M059J (cell line): ENCODE data around the gene B3GAT1. TPM values are rescaled to one million over a fixed set of nuclear protein-coding genes. Genes with fewer than 3 reads are reported as not detected.
"Not testable (repeated sequence)": the region's sequence is repeated elsewhere in the genome, so short reads cannot be mapped to it uniquely, and the experiment has no call there.

Experiments
- DNase-seq: peaks from one replicate; pipeline ENCODE4 v3.0.0-alpha.2; 2012; ENCODE audit warnings: low read depth
- total RNA-seq: library from RNA; depleted of rRNA; stranded (reverse); fragments of >200 nt; shearing (Covaris generic); gene quantifications from 2 replicates; pipeline ENCODE4 v1.2.3, GENCODE V29; 2014

B3GAT1 gene
- total RNA-seq, 1 experiment from 2014 or later = not detected

DNA sequence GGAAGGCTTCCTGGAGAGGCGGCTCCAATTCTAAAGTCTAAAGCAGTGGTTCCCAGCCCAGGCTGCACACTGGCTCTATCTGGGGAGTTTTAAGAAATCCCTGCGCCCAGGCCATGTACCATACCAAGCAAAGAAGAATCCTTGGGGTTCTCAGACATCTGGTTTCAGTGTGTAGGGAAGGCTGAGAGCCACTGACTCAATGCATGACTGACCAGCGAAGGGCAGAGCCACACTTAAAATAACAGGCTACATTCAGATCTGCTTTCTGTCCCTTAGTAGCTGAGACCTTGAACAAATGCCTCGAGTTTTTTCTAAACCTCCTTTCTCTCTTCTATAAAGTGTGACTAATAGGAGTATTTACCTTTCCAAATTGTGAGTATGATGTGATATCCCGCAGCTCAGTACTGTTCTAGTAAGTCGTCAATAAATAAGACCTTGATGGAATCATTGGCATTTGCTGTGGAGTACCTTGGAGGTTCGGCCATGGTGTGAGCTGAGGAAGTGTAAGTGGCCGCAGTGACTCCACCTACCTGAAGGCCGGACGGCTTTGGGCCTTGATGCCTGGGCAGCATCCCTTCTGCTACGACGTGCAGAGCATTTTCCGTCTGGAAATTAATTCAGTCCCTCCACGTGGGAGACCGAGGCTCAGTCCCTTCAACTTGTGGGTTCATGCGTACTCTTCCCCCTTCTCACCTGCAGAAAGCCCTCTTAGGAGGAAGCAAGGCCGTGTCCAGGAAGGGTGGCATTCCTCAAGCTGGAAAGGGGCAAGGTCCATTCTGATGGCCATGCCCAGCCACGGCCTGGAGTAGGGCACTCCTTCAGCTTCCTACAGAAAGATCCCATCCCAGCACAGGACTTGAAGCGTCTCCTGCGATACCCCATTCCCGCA lies 55.1 kb downstream of the B3GAT1 start:
- no peak for DNase-seq

DNA sequence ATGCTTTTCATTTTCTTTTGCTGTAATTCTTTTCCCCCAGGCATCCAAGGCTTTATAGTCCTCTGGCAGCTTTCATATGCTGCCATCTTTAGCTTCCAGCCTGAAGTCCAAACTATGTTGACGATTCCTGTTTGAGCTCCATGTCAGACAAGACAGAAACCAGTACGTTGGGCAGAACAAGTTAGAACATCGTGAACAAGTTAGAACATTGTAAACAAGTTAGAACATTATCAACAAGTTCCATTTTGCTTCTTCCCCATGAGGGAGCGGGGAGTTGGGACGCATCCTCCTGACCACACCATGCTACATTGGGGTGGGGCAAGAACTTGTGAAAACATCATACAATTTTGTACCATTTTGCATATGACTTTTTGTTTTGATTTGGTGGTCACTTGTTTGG lies 56.4 kb downstream of the B3GAT1 start:
- no peak for DNase-seq

DNA sequence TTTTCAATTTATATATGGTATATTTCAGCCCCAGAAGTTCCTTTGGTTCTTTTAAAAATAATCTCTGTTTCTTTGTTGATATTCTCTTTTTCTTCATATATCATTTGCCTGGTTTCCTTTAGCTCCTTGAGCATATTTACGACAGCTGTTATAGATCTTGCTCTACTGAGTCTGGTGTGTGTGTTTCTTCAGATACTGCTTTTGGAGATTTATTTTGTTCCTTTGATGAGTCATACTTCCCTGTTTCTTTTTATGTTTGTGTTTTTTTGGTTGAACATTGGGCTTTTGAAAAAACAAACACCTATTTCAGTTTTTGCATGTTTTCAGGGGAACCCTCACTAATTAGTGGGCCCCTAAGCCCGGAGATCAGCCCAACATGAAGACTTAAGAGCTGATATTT lies 56.9 kb downstream of the B3GAT1 start:
- no peak for DNase-seq

DNA sequence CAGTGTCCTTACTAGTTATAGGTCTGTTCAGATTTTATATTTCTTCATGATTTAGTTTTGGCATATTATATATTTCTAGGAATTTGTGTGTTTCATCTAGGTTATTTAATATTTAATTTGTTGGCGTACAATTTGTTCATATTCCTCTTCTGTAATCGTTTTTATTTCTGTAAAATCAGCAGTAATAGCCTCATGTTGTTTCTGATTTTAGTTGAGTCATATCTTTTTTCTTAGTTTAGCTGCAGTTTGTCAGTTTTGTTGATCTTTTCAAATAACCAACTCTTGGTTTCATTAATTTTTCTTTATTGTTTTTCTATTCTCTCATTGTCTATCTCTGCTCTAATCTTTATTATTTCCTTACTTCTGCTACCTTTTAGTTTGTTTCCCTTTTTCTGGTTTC lies 59.9 kb downstream of the B3GAT1 start:
- no peak for DNase-seq

DNA sequence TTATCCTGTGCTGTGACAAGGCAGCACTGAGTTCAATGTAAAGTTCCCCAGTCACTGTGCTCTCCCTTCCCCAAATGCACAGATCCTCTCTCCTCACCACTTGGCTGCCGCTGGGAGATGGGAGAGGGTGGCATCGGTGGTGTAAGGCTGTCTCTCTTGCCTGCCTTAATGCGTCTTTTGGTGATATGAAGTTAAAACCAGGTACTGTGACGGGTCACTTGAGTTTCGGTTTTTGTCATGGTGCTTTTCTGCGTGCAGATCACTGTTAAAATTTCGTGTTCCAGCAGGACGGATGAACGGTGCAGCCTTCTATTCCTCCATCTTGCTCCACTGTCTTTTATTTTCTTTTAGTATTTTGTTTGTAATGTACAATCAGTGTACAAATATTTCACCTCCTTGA lies 61.7 kb downstream of the B3GAT1 start:
- no peak for DNase-seq

DNA sequence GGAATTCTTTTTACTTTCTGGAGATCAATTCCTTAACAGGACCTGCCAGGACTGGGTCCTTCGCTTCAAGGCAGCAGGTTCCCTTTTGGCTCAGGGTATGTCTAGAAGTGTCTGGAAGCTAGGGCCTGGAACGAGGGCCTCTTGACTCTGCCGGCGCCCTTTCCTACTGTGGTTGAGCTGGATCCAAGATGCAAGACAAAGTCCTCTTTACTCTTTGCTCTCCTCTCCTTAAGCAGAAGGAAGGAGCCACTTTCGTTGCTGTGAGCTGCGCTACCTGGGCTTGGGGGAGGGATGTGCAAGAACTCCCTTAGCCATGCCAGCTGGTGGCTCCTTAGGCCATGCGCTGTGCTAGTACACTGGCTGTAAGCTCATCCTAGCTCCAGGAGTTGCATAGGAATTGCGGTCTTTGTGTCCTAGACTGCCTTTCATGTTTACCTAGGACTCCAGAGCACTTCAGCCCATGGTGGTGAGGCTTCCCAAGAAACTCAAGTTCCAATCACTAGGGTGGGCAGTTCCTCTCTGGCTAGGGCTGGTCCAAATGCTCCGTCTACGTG lies 62.2 kb downstream of the B3GAT1 start:
- DNase-seq = no peak

DNA sequence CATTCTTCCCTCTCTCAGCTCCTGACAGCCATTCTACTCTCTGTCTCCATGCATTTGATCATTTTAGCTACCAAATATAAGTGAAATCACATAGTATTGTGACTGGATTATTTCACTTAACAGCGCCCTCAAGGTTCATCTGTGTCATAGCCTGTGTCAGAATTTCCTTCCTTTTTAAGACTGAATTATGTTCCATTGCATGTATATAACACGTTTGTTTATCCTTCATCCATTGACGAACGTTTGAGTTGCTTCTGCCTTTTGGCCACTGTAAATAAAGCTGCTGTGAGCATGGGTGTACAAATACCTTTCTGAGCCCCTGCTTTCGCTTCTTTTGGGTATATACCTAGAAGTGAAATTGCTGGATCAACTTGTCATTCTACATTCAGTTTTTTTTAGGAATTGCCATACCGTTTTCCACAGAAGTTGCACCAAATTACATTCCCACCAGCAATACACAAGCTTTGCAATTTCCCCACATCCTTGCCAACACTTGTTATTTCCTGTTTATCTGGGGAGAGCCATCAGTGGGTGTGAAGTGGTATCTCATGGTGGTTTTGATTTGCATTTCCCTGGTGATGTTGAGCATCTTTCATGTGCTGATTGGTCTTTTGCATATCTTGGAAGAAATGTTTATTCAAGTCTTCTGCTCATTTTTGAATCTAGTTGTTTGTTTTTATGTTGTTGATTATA lies 62.8 kb downstream of the B3GAT1 start:
- no peak for DNase-seq

DNA sequence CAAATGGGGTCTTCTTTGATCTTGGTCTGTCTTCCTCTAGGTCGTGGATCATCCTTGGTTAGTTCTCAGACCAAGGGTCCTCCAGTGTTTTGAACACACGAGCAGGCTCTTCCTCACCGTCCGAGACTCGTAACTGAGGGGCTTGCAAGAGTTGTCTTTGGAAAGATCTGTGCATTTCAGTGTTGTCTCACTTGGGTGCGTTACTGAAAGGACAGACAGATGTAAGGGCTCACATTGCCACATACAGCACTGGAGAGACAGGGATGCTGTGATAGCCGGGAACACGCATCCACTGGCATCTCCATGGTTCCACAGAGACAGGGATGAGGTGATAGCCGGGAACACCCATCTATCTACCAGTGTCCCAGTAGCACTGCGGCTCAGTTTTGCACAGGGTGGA lies 64.6 kb downstream of the B3GAT1 start:
- DNase-seq = no peak

DNA sequence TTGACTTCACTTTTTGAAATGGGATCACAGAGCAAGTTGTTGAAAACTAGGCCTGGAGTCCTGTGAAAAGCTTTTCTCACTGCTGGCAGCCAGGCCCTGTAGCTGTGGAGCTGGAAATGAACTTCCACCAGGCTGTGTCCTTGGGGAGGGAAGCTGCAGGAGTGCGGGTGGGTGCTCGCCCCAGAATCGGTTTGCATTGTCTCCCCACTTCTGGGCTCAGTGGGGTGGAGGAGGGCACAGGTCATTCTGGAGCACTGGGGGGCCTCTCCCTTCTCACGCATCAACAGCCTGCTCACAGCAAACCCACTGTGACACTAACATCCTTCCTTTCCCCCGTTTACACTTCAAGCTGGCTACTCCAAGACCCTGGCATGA lies 65.1 kb downstream of the B3GAT1 start:
- DNase-seq = no peak

DNA sequence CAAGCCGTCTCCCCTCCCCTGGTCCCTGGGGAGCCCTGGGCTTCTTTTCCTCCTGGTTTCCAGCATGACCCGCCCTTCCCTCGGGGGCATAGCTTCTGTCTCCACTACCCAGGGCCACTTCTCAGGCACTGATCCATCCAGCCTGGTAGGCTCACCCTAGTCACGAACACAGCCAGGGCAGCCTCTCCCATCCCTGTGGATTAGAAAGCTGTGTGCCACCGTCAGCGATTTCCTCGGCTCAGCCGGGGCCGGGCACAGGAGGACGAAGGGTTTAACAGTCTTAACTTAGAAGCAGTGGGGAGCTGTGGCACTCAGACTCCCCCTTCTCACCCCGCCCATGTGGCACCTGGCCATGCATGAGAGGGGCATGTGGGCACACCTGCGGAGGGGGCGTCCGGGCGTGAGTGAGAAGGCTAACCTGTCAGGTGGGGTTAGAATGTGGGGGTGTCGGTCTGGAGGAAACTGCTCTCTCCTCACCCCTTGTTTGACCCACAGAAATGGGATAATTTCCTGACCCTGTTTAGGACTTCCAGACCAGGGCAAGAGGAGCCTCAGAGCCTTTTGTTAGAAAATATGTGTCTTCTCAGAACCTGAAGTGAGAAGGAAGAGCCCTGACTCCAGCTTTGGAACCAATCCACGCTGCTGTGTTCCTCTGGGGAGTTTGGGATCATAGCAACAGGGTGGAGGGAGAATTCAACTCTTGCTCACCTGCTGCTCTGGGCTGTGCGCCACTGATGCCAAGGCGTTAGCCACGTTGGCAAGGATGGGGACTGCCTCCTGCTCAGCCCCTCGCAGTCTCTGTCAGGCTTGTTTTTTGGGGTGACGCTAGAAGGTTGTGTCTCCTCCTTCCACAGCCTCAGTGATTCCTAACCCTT lies 65.7 kb downstream of the B3GAT1 start:
- no peak for DNase-seq

DNA sequence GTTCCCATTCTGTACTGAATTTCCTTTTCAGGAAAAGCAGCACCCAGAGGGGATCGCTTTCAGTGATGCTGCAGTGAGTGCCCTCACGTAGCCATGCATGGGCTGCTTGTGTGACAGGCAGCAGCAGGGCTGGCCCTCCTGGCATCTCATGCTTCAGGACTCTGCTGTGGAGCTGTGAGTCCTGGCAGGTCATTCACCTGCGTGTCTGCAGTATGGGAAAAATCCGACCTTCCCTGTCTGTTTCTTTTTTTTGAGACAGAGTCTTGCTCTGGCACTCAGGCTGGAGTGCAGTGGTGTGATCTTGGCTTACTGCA lies 66.8 kb downstream of the B3GAT1 start:
- no peak for DNase-seq

DNA sequence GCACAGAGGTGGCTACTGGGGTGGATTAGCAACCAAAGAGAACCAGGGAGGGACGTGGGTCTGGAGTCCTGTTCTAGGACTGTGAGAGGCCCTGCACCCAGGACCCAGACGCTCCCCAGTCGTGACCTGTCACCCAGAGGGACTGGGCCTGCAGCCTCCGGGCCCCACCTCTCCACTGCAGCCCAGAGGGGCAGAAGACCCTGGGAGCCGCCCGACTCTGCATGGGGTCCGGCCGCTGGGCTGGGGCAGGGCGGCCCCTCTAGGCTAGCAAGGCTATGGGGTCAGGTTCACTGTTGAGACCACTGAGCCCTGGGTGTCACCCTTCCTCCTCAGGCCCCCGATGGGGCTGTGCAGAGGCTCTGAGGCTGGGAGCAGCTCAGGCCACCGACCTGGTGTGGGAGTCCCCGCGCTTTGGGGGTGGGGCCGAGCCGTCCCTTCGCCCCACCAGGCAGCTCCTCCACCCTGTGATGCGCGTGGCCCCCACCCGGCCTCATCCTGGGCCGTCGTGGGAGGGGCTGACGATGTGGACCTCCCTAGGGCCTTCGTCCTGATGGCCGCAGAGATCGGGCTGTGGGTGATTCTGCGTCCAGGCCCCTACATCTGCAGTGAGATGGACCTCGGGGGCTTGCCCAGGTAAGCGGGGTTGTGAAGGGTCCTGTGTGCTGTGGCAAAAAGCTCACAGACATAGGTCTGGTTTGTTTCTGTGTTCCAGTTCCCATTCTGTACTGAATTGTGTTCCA lies 67.4 kb downstream of the B3GAT1 start:
- DNase-seq = not testable (repeated sequence)

DNA sequence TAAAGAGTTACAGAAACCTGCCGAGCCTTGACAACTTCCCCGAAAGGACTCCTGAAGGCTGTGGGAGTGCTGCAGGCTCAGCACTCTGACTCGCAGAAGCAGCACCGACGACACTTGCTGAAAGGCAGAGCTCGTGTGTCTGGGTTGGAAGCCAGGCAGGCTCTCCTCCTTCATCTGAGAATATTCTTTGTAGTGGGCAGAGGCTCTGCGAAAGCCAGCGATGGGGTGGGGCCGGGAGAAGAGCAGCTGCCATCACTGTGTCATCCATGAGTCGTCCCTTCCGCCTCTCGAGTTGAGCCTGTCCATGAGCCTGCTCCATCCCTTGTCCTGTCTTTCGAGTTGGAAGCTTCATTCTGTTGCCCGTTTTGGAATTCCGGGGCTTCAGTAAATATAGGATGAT lies 68.4 kb downstream of the B3GAT1 start:
- DNase-seq = no peak

DNA sequence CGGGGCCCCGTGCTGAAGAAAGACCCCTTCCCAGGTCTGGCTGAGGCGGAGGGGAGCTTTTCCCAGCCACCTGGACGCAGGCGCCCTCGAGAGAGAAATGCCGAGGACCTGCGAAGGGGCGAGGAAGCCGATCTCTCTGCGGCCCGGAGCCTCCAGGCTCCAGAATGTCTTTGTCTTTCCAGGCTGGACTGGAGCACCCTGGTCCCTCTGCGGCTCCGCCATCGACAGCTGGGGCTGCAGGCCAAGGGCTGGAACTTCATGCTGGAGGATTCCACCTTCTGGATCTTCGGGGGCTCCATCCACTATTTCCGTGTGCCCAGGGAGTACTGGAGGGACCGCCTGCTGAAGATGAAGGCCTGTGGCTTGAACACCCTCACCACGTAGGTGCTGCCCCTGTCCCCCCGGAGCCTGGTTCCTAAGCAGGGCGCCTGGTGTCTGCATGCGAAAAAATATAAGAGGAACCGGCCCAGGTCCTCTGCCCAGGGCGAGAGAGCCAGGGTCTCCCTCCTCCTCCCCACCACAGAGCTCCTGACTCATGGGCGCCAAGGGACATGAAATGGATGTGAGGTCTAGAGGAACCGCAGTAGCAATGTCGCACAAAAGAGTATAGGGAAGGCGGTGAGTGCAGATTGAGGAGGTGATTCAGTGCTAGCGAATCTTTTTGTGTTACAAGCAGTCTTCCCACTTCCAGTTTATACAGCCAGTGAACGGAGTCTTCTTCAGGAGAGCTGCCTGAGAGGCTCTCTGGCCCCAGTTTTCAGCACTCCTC lies 69.3 kb downstream of the B3GAT1 start:
- DNase-seq = no peak

DNA sequence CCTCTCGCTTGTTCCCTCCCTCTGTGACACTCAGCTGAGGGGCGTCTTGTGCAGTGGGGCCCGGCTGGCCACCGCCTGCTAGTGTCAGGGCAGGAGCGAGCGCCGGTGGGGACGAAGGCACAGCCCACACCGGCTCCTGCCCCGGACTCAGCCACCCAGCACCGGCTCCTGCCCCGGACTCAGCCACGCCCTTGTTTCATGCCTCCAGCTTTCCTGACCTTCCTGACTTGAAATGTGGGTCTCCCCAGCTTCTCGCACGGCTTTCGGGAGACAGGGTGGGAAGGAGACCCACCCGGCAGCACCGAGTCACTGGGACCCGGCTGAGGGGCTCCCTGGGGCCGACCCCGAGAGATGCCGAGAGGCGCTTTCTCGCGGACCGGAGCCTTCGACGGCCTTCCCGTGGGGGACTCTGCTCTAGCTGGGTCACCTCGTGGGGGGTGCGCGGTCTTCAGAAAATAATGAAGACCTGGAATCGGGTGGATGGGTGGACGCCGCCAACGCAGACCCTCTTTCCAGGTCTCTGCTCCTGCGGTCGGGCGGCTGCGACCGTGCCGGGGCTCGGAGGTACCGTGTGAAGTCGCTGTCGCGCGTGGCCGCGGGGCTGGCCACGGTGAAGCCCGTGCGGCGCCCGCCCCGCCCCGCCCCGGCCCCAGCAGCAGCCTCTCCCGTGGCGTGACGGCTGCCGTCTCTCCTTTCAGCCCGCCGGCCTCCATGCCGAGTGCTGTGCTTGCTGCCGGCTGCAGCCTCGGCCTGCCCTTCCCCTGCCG lies 70.1 kb downstream of the B3GAT1 start:
- no peak for DNase-seq

DNA sequence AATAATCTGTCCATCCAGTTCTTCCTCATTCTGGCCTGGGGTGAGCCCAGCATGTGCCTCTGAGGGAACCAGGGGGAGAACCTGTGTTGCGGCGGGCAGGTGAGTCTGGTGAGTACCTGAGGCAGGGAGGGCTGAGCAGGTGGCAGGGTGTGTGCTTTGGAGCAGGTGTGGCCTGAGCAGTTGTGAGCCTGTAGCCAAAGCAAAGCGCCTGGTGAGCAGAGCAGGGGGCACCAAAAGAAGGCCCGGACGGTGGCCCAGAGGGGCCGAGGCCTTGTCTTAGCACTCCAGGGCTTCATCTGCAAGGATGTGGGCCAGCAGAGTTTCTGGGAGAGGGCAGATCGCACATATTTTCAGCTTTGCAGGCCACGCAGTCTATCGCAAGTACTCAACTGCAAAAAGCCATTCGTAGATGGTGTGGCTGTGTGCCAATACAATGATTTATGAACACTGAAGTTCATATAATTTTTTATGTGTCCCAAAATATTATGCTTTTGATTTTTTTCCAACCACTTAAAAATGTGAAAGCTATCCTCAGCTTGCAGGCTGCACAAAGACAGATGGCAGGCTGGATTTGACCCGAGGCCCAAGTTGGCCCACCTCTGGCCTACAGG lies 71.6 kb downstream of the B3GAT1 start:
- no peak for DNase-seq

DNA sequence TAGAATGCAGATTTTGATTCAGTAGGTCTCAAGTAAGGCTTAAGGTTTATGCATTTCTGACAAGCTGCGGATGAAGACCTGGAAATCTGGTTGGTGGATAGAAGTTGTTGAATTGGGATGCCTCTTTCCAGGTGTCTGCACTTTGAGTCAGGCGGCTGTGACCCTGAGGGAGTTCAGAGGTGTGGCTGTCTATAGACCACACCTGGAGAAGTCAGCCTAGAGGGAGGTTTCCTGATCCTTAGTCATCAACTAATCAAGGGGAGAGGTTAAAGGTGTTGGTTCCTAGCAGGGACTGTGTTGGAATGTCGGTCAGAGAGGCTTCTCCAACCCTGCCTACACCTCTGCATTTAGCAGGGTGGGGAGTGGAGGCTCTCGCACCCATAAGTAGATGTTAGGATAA lies 72.3 kb downstream of the B3GAT1 start:
- no peak for DNase-seq

DNA sequence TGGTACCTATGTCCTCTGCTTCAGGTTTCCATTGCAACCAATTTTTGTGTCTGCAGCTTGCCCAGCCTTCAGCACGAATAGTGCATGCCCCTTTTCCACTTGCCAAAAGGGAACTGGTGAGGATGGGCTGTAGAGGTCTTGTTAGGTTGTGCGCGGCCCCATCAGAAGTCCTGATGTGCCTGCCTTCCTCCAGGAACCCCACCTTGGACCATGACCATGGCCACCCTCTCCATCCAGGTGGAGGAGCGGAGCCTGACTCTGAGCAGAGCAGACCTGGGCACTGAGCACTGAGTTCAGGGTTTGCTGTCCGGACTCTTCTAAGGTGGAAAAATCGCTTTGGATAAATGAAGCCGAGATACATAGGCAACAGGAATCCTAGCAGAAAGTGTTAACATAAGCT lies 73.4 kb downstream of the B3GAT1 start:
- no peak for DNase-seq

DNA sequence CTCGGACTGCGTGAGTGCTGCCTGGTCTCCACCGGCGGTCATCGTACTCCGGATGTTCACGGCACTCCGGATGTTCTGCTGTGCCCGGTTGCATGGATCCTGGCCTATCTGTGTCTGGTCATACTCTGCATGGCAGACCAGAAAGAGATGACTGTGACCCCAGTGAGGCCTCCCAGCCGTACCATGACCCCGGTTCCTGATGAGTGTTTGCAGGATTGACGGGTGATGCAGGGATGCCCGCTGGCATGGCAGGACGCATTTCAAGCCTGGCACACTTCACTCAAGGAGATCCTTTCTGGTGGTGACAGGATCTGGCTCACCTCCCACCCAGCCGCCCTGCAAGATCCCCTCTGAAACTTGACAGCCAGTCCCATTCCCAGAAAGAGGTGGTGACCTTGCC lies 74.0 kb downstream of the B3GAT1 start:
- no peak for DNase-seq

DNA sequence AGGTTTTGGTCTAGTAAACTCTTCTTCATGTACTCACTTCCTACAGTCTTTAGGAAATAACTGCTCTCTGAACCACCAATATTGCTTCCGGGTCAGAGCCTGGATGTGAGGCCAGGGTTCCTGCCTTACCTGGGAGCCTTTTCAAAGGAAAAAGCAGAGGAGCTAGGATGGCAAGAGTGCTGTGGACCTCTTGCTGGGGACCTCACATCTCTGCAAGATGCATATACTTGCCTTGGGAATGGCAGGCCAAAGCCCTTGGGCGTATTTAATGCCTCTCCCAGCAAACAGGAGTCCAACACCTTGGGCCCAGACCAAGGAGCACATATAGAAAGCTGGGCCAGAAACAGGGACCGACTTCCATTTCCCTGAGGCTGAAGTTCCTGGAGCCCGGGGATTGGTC lies 75.0 kb downstream of the B3GAT1 start:
- DNase-seq = no peak
